Nephron progenitor cell (in vitro differentiated cells): ENCODE results near the gene PRDM16.

ENCODE experiments used
- DNase-seq: peaks from one replicate; pipeline ENCODE4 v3.0.0; 2021
- H3K27ac Mint-ChIP-seq: 2 replicates; pipeline ENCODE4 v1.8.0; 2021; ENCODE audit warnings: mild to moderate bottlenecking, moderate library complexity, mixed read lengths
- H3K27me3 Mint-ChIP-seq: 2 replicates; pipeline ENCODE4 v1.8.0; 2021; ENCODE audit warnings: mild to moderate bottlenecking, low read depth, mixed read lengths; ENCODE audit not compliant: poor library complexity
- H3K36me3 Mint-ChIP-seq: 2 replicates; pipeline ENCODE4 v1.8.0; 2021; ENCODE audit warnings: low read depth, mixed read lengths
- H3K4me1 Mint-ChIP-seq: 2 replicates; pipeline ENCODE4 v1.8.0; 2021; ENCODE audit warnings: mixed read lengths
- H3K4me3 Mint-ChIP-seq: 2 replicates; pipeline ENCODE4 v1.8.0; 2021; ENCODE audit warnings: mild to moderate bottlenecking, moderate library complexity, mixed read lengths
- H3K9me3 Mint-ChIP-seq: 2 replicates; pipeline ENCODE4 v1.8.0; 2021; ENCODE audit warnings: mild to moderate bottlenecking, moderate library complexity, mixed read lengths
- TF ChIP-seq, protein P1 (sequence below): fragments of 200-600 bp; sonication (generic); IDR thresholded peaks from 2 replicates; pipeline ENCODE4 v1.5.0; 2021; ENCODE audit warnings: antibody characterized with exemption

The PRDM16 gene

DNA sequence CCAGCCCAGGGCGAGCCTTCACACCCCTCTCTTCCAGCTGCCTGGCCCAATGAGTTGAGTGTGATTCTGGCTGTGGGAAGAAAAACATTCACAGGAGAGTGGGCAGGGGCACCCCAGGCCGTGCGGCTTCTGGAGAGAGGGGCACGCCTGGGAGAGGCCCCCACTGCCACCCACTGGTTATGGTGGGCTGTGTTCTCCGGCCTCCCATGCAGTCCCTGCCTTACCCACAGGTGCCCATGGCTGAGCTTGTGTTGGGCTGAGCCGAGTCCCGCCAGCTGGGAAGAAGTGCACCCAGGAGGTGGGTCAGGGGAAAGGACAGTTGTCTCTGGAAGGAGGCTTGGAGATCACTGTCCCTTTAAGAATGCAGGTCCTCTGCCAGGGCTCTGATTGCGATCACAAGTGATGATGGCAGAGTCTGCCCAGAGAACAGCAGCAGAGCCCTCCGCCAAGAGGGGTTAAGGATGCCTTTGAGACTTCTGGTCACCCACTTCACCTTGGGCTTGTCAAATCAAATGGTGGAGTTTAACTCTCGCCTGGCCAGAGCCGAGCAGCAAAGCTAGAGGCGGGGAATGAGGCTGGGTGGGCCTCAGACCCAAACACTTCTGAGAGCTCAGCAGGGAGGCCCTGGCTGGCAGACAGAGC, 260.8 kb downstream of the PRDM16 start:
- Mint-ChIP-seq H3K27me3 (peaks cover 22% of the 10 kb centered on the region), H3K4me3 (no peak overlapping the region), H3K9me3 (peaks cover 3% of the 10 kb centered on the region), H3K4me1 (peaks cover 44% of the 10 kb centered on the region), H3K36me3 (no peaks in the 10 kb centered on the region), H3K27ac (no peak overlapping the region)
- TF ChIP-seq, protein P1, sequence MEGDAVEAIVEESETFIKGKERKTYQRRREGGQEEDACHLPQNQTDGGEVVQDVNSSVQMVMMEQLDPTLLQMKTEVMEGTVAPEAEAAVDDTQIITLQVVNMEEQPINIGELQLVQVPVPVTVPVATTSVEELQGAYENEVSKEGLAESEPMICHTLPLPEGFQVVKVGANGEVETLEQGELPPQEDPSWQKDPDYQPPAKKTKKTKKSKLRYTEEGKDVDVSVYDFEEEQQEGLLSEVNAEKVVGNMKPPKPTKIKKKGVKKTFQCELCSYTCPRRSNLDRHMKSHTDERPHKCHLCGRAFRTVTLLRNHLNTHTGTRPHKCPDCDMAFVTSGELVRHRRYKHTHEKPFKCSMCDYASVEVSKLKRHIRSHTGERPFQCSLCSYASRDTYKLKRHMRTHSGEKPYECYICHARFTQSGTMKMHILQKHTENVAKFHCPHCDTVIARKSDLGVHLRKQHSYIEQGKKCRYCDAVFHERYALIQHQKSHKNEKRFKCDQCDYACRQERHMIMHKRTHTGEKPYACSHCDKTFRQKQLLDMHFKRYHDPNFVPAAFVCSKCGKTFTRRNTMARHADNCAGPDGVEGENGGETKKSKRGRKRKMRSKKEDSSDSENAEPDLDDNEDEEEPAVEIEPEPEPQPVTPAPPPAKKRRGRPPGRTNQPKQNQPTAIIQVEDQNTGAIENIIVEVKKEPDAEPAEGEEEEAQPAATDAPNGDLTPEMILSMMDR, result no peak
- no peak for DNase-seq

DNA sequence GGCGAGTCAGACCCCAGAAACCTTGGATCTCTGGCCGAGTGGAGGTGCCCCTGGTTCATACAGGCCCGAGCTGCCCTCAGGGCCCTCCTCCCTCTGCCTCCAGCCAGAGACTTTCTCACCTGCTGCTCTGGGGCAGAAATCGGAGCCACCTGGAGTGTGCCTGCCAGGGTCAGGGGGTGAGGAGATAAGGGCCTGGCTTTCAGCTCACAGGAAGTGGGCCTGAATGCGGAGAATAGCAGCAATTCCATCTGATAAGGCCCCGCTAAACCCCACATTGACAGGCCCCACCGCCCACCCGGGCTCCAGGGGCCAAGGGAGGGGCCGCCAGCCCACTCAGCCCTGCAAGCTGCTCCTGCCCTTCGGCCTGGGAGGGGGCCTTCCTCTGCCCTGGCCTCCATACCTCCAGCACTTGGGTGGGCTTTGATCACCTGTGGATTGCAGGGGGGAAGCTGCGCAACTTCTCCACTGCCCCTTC, 261.8 kb downstream of the PRDM16 start:
- peaks cover 18% of the 10 kb centered on the region for H3K27me3 Mint-ChIP-seq
- DNase-seq, result no peak
- peaks cover 4% of the 10 kb centered on the region for H3K9me3 Mint-ChIP-seq
- no peak overlapping the region for H3K4me3 Mint-ChIP-seq
- peaks cover 44% of the 10 kb centered on the region for H3K4me1 Mint-ChIP-seq
- no peak overlapping the region for H3K27ac Mint-ChIP-seq
- no peaks in the 10 kb centered on the region for H3K36me3 Mint-ChIP-seq
- TF ChIP-seq, protein P1, result no peak

DNA sequence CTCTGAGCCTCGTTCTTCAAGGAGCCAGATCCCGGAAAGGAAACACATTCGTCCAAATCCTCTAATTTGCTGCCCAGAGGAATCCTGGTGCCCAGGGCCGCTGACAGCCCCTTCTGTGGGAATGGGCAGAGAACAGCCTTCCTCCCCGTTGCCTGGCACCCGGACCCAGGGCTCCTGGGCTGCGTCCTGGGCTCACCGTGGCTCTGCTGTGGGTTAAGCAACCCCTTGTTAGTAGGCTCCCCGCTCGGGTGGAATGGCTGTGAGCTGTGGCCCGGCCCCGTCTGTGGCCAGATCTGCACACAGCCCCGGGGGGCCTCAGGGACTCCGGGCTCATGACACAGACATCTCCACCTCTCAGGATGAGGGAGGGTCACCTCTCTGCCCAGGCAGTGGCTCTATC, 262.6 kb downstream of the PRDM16 start:
- Mint-ChIP-seq H3K4me1 (peaks cover 38% of the 10 kb centered on the region), H3K27me3 (peaks cover 18% of the 10 kb centered on the region), H3K27ac (no peak overlapping the region), H3K36me3 (no peaks in the 10 kb centered on the region), H3K4me3 (no peak overlapping the region), H3K9me3 (peaks cover 4% of the 10 kb centered on the region)
- TF ChIP-seq, protein P1, result no peak
- no peak for DNase-seq

DNA sequence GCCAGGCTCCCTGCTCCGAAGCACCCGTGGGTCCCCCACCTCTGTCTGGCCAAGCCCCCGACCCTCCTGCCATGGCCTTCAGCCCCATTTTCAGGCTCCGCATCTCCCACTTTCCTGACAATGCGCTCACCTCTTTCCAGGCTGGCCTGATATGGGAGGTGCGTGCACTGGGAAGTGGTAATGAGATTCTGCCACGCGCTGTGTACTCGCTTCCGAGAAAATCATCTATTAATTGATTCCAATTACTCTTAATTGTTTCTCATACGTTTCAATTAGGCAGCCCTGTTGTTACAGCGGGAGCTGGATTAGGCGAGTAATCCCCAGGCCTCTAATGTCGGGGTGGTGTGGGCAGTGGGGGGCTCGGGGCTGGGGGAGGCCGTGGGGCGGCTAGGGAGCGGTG, 263.0 kb downstream of the PRDM16 start:
- peaks cover 4% of the 10 kb centered on the region for H3K9me3 Mint-ChIP-seq
- H3K4me3 Mint-ChIP-seq, result no peak overlapping the region
- H3K36me3 Mint-ChIP-seq, result no peaks in the 10 kb centered on the region
- H3K4me1 Mint-ChIP-seq, result peaks cover 33% of the 10 kb centered on the region
- no peak overlapping the region for H3K27ac Mint-ChIP-seq
- H3K27me3 Mint-ChIP-seq, result peaks cover 18% of the 10 kb centered on the region
- DNase-seq, result no peak
- TF ChIP-seq, protein P1, result no peak

DNA sequence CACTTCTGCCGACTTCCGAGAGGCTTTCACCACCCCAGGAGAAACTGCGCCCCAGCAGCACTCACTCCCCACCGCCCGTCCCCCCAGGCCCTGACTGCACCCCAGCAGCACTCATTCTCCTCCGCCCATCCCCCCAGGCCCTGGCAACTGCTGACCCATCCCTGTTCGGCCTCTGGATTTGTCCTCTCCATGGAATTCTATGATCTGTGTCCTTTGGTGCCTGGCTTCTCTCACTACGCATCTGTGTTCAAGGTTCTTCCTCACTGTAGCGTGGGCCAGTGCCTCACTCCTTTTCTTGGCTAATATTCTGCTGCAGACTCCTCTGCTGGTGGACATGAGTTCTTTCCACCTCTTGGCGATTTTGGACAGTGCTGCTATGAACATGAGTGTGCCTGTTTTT, 263.7 kb downstream of the PRDM16 start:
- Mint-ChIP-seq H3K27me3 (peaks cover 18% of the 10 kb centered on the region), H3K27ac (no peak overlapping the region), H3K4me3 (no peak overlapping the region), H3K36me3 (no peaks in the 10 kb centered on the region), H3K9me3 (peaks cover 4% of the 10 kb centered on the region), H3K4me1 (peaks cover 30% of the 10 kb centered on the region)
- TF ChIP-seq, protein P1, result no peak
- no peak for DNase-seq

DNA sequence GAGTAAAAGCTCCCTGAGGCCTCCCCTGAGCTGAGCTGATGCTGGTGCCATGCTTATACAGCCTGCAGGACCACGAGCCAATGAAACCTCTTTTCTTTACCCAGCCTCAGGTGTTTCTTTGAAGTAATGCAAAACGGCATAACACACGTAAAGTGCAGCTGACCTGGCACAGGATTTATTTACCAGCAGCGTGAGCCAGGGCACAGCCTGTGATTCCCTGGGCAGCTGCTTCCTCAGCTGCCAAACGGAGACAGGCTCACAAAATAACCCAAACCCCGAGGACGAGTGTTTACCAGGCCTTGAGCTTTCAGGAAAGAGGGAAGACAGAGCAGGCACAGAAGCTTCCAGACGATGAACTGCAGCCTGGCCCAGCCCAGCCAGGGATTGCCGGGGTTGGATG, 264.9 kb downstream of the PRDM16 start:
- no peak overlapping the region for H3K4me3 Mint-ChIP-seq
- peaks cover 25% of the 10 kb centered on the region for H3K4me1 Mint-ChIP-seq
- H3K36me3 Mint-ChIP-seq, result no peaks in the 10 kb centered on the region
- peaks cover 13% of the 10 kb centered on the region for H3K27me3 Mint-ChIP-seq
- no peak for DNase-seq
- H3K27ac Mint-ChIP-seq, result no peak overlapping the region
- TF ChIP-seq, protein P1, result no peak
- H3K9me3 Mint-ChIP-seq, result peaks cover 4% of the 10 kb centered on the region
